Coronary artery (tissue), 2 donors: Measurements from ENCODE around the gene GALP.
A peak's percentile ranks its signal among the peaks of the same experiment; 100 is the strongest.

Source experiments
- DNase-seq: peaks from one replicate; pipeline ENCODE4 v3.0.0-alpha.2; 2017; ENCODE audit warnings: low spot score
- H3K27ac ChIP-seq, 2 donors: fragments of 200-600 bp; sonication (generic); one replicate each; pipeline ENCODE4 v1.5.1; 2016 to 2019
- H3K4me3 ChIP-seq: fragments of 200-600 bp; sonication (generic); 2 replicates; pipeline ENCODE4 v1.5.1; 2016; ENCODE audit warnings: mild to moderate bottlenecking, moderate library complexity
- CTCF ChIP-seq: fragments of 200-600 bp; sonication (generic); IDR thresholded peaks from one replicate; pipeline ENCODE4 v1.5.1; 2019; ENCODE audit warnings: antibody characterized with exemption

The GALP gene

DNA sequence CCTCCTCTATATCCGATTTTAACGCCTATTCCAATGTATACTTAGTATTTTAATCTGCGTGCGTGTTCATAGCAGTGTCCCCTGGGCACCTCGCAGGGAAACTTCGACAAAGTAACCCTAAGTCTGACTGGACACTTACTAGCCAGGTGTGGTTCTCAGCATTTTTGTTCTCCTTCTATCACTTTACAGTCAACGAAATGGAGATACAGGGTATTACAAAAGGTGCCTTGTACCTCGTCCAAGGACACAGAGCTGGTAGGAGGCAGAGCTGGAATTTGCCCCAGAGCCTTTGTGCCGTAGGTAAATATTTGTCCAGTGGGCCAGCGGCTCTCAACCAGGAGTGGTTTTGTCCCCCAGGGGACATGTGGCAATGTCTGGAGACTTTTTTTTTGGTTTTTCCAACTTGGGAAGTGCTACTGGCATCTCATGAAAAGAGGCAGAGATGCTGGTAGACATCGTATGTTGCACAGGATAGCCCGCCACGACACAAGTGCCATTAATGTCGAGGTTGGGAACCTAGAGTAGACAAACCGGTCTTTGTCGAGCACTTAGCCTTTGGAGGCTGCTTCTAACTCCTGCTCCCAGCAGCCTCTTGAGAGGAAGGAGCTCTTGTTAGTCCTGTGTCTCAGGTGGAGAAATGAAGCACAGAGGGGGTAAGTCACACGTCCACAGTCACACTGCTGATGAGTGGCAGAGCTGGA, 33.6 kb upstream of the GALP start:
- DNase-seq = no peak
- TF ChIP-seq CTCF = no peak
- H3K4me3 ChIP-seq = peak overlapping the region; percentile 76
- peak overlapping the region; percentile 58 to 96 for H3K27ac ChIP-seq

DNA sequence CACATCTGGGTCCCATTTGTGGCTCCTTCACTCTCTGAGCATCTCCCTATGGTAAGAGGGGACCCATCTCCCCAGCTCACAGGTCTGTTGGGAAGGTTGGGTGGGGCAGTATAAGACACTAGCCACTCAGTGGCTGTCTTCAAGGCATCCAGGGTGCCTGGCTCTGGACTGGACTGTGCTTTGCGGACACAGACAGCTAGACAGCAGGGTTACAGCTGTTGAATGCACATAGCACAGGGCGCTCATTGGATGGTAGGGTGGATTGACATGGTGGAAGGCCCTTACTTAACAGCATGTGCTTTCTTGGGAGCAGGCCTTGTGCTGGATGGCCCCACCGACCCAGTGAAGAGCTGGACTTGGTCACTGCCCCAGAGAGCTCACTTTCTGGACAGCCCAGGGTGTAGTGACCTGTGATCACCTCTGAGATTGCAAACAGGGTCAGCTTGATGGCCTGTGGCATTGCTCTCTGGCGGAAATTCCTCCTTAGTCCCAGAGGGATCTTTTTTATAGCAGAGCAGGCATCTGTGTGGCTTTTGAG, 32.8 kb upstream of the GALP start:
- Histone ChIP-seq H3K27ac (no peak overlapping the region), H3K4me3 (no peak overlapping the region)
- no peak for TF ChIP-seq CTCF
- no peak for DNase-seq

GRCh38 chr19:56144376-56144775, 31.4 kb upstream of the GALP start:
- Histone ChIP-seq H3K27ac (no peak overlapping the region), H3K4me3 (no peak overlapping the region)
- TF ChIP-seq CTCF = no peak
- no peak for DNase-seq

GRCh38 chr19:56144831-56145230, 31.0 kb upstream of the GALP start:
- TF ChIP-seq CTCF = no peak
- no peak overlapping the region for H3K4me3 ChIP-seq
- no peak for DNase-seq
- H3K27ac ChIP-seq = no peak overlapping the region

GRCh38 chr19:56145698-56146097, 30.1 kb upstream of the GALP start:
- H3K4me3 ChIP-seq = no peak overlapping the region
- no peak for TF ChIP-seq CTCF
- no peak overlapping the region for H3K27ac ChIP-seq
- DNase-seq = no peak

GRCh38 chr19:56146904-56147303, 28.9 kb upstream of the GALP start:
- DNase-seq = no peak
- no peak overlapping the region for H3K4me3 ChIP-seq
- TF ChIP-seq CTCF = no peak
- H3K27ac ChIP-seq = no peak overlapping the region

DNA sequence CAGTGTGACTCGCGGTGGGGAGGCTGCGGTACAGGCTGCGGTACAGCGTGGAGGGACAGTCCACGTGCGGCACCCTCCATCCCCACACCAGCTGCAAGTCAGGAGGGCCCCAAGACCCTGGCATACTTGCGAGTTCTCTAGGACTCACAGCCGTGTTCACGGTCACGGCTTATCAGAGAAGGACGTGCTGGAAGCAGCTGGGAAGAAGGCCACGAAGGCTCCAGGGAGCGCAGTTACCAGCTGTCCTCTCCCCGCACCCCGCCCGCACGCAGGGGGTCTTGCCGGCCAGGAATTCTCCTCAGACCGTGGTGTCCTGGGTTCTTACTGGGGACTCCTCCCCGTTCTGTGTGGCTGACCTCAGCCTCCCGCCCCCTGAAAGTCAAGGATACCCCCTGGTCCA, 28.5 kb upstream of the GALP start:
- Histone ChIP-seq H3K27ac (no peak overlapping the region), H3K4me3 (no peak overlapping the region)
- TF ChIP-seq CTCF = no peak
- DNase-seq = no peak
